H1 (cell line): ENCODE results near the gene PNPLA8. TPM values are rescaled to one million over a fixed set of nuclear protein-coding genes. Genes with fewer than 3 reads are reported as not detected.

Experiments
- CTCF ChIA-PET: fragments of 300-600 bp; sonication (Branson Sonifier 250); formaldehyde crosslinking; loops from one replicate; lab custom pipeline; 2021; ENCODE audit not compliant: partially characterized antibody; lab: Charles Lee
- POLR2A ChIA-PET: fragments of 300-600 bp; sonication (Branson Sonifier 250); formaldehyde crosslinking; loops from one replicate; lab custom pipeline; 2021; ENCODE audit warnings: inconsistent platforms; ENCODE audit not compliant: partially characterized antibody; lab: Charles Lee
- DNase-seq, 2 experiments: peaks; one replicate each; pipeline versions ENCODE4 v3.0.0 to v3.0.0-alpha.2; 2010 to 2022; ENCODE audit warnings: low spot score in 2 of 2, low read depth in 1 of 2, mixed read lengths in 1 of 2
- FAIRE-seq: peaks from 2 replicates; lab custom pipeline; 2011; peaks lifted over from hg19 to GRCh38; lab: Jason Lieb, UNC
- H2AFZ ChIP-seq: 2 replicates; pipeline ENCODE4 v1.8.1; 2012; ENCODE audit warnings: low read length, inconsistent platforms
- H2AK5ac ChIP-seq: 2 replicates; pipeline ENCODE4 v1.6.1; 2013; ENCODE audit warnings: low read depth, low read length
- H2BK120ac ChIP-seq: replicated peaks from 2 replicates; pipeline ENCODE3; 2013; ENCODE audit warnings: low read depth, low read length, inconsistent platforms
- H2BK12ac ChIP-seq: 2 replicates; pipeline ENCODE4 v1.6.1; 2013; ENCODE audit warnings: low read depth, low read length
- H2BK15ac ChIP-seq: 2 replicates; pipeline ENCODE4 v1.6.1; 2013; ENCODE audit warnings: low read length
- H2BK20ac ChIP-seq: 2 replicates; pipeline ENCODE4 v1.6.1; 2013; ENCODE audit warnings: low read length
- H2BK5ac ChIP-seq: 2 replicates; pipeline ENCODE4 v1.6.1; 2013; ENCODE audit warnings: low read depth, low read length
- H3K14ac ChIP-seq: 2 replicates; pipeline ENCODE4 v1.6.1; 2013; ENCODE audit warnings: inconsistent platforms; ENCODE audit not compliant: insufficient read length
- H3K18ac ChIP-seq: 2 replicates; pipeline ENCODE4 v1.6.1; 2013; ENCODE audit warnings: low read length; ENCODE audit errors: extremely low read depth
- H3K23ac ChIP-seq: 2 replicates; pipeline ENCODE4 v1.6.1; 2013; ENCODE audit warnings: inconsistent platforms; ENCODE audit not compliant: insufficient read length
- H3K23me2 ChIP-seq: 2 replicates; pipeline ENCODE4 v1.6.1; 2013; ENCODE audit warnings: low read depth, low read length
- H3K27ac ChIP-seq: 2 replicates; pipeline ENCODE4 v1.6.1; 2011; ENCODE audit warnings: low read depth, low read length, inconsistent platforms
- H3K27me3 ChIP-seq, 4 experiments: replicated peaks in 1 of 4; 1 replicate in 1 of 4; 2 replicates in 3 of 4; pipeline versions ENCODE4 v1.6.1 to v1.8.1; 2011 to 2013; ENCODE audit warnings: low read length in 3 of 4, mild to moderate bottlenecking in 3 of 4, inconsistent platforms in 2 of 4, mixed read lengths in 2 of 4, moderate library complexity in 1 of 4; ENCODE audit not compliant: control insufficient read depth in 3 of 4, insufficient read depth in 3 of 4; ENCODE audit errors: extremely low read depth in 1 of 4
- H3K36me3 ChIP-seq, 4 experiments: 2 replicates each; pipeline versions ENCODE4 v1.6.1 to v1.8.1; 2011 to 2013; ENCODE audit warnings: mild to moderate bottlenecking in 4 of 4, low read length in 3 of 4, moderate library complexity in 2 of 4, control low read depth in 1 of 4, inconsistent platforms in 1 of 4; ENCODE audit not compliant: insufficient read depth in 4 of 4, control insufficient read depth in 2 of 4
- H3K4ac ChIP-seq: replicated peaks from 2 replicates; pipeline ENCODE3; 2013; ENCODE audit warnings: low read length, low read depth, mixed read lengths, inconsistent platforms; ENCODE audit not compliant: insufficient read length
- H3K4me1 ChIP-seq, 4 experiments: replicated peaks in 1 of 4; 1 replicate in 1 of 4; 2 replicates in 3 of 4; pipeline versions ENCODE4 v1.6.1 to v1.8.1; 2011 to 2013; ENCODE audit warnings: low read length in 3 of 4, inconsistent platforms in 2 of 4, mixed read lengths in 1 of 4; ENCODE audit not compliant: insufficient read depth in 4 of 4, control insufficient read depth in 3 of 4
- H3K4me2 ChIP-seq, 2 experiments: 2 replicates each; pipeline versions ENCODE4 v1.6.1 to v1.8.1; 2011 to 2013; ENCODE audit warnings: low read depth in 2 of 2, low read length in 2 of 2, control low read depth in 1 of 2, inconsistent platforms in 1 of 2, mild to moderate bottlenecking in 1 of 2; ENCODE audit not compliant: insufficient read depth in 1 of 2
- H3K4me3 ChIP-seq, 4 experiments: fragments of 200-600, 300-600 bp in 1 of 4; sonication (generic), shearing (Covaris generic), sonication (Bioruptor Twin) in 1 of 4; 2 replicates each; pipeline versions ENCODE4 v1.5.1 to v1.8.1; 2011 to 2016; ENCODE audit warnings: low read length in 4 of 4, low read depth in 3 of 4, control low read depth in 2 of 4, inconsistent platforms in 2 of 4, mild to moderate bottlenecking in 2 of 4, mixed read lengths in 1 of 4, moderate library complexity in 1 of 4; ENCODE audit not compliant: insufficient read depth in 2 of 4; ENCODE audit errors: extremely low read depth in 1 of 4
- H3K56ac ChIP-seq: replicated peaks from 2 replicates; pipeline ENCODE3; 2013; ENCODE audit warnings: low read depth, mild to moderate bottlenecking, mixed read lengths, low read length, inconsistent platforms; ENCODE audit not compliant: insufficient read length
- H3K79me1 ChIP-seq: 2 replicates; pipeline ENCODE4 v1.6.1; 2013; ENCODE audit warnings: low read depth, low read length, control low read depth
- H3K79me2 ChIP-seq, 2 experiments: 2 replicates each; pipeline versions ENCODE4 v1.6.1 to v1.8.1; 2012 to 2013; ENCODE audit warnings: low read length in 2 of 2, mild to moderate bottlenecking in 2 of 2, inconsistent platforms in 1 of 2; ENCODE audit not compliant: insufficient read depth in 2 of 2, control insufficient read depth in 1 of 2
- H3K9ac ChIP-seq, 4 experiments: replicated peaks in 1 of 4; 1 replicate in 1 of 4; 2 replicates in 3 of 4; pipeline versions ENCODE4 v1.6.1 to v1.8.1; 2011 to 2013; ENCODE audit warnings: low read depth in 3 of 4, low read length in 3 of 4, control low read depth in 2 of 4, mild to moderate bottlenecking in 2 of 4, moderate library complexity in 2 of 4, inconsistent platforms in 1 of 4; ENCODE audit errors: extremely low read depth in 1 of 4
- H3K9me3 ChIP-seq, 2 experiments: 2 replicates each; pipeline versions ENCODE4 v1.6.1 to v1.8.1; 2012 to 2013; ENCODE audit warnings: mild to moderate bottlenecking in 2 of 2, moderate library complexity in 2 of 2, control low read depth in 1 of 2, inconsistent platforms in 1 of 2, low read depth in 1 of 2, low read length in 1 of 2, mixed read lengths in 1 of 2; ENCODE audit not compliant: insufficient read depth in 2 of 2
- H4K20me1 ChIP-seq, 2 experiments: replicated peaks in 1 of 2; 2 replicates each; pipeline versions ENCODE3 to v1.8.1; 2011 to 2013; ENCODE audit warnings: inconsistent platforms in 2 of 2, low read length in 2 of 2, mild to moderate bottlenecking in 1 of 2; ENCODE audit not compliant: insufficient read depth in 2 of 2, control insufficient read depth in 1 of 2
- H4K5ac ChIP-seq: 2 replicates; pipeline ENCODE4 v1.6.1; 2013; ENCODE audit warnings: low read length, low read depth, mixed read lengths, inconsistent platforms; ENCODE audit not compliant: insufficient read length
- H4K8ac ChIP-seq: 2 replicates; pipeline ENCODE4 v1.8.0; 2013; ENCODE audit warnings: mild to moderate bottlenecking, moderate library complexity, low read length, inconsistent platforms; ENCODE audit not compliant: insufficient read depth; ENCODE audit errors: extremely low read depth
- H4K91ac ChIP-seq: replicated peaks from 2 replicates; pipeline ENCODE3; 2013; ENCODE audit warnings: low read length, mixed read lengths, inconsistent platforms; ENCODE audit not compliant: insufficient read length
- CHD1 ChIP-seq: IDR thresholded peaks from 2 replicates; pipeline ENCODE4 v1.6.1; 2012; ENCODE audit warnings: low read depth, low read length, improper control_type of control experiment
- CHD2 ChIP-seq: IDR thresholded peaks from 2 replicates; pipeline ENCODE4 v1.6.1; 2012; ENCODE audit warnings: low read length, improper control_type of control experiment
- E2F6 ChIP-seq: IDR thresholded peaks from 2 replicates; pipeline ENCODE4 v1.6.1; 2012; ENCODE audit warnings: inconsistent platforms
- GTF2F1 ChIP-seq: IDR thresholded peaks from 2 replicates; pipeline ENCODE4 v1.6.1; 2012; ENCODE audit warnings: low read depth, low read length, improper control_type of control experiment, borderline replicate concordance
- KDM1A ChIP-seq: fragments of 200-600, 300-600 bp; sonication (generic); IDR thresholded peaks from 2 replicates; pipeline ENCODE4 v1.7.1; 2016; ENCODE audit warnings: mild to moderate bottlenecking, low read length, borderline replicate concordance
- KDM5A ChIP-seq: fragments of 200-600 bp; IDR thresholded peaks from 2 replicates; pipeline ENCODE4 v1.7.1; 2012; ENCODE audit warnings: mild to moderate bottlenecking, low read length, inconsistent platforms, mixed read lengths
- MAFK ChIP-seq: IDR thresholded peaks from 2 replicates; pipeline ENCODE4 v1.6.1; 2012; ENCODE audit warnings: low read depth, mild to moderate bottlenecking, improper control_type of control experiment, low read length
- POLR2A ChIP-seq, 2 experiments: IDR thresholded peaks; 1 replicate in 1 of 2; 2 replicates in 1 of 2; pipeline ENCODE4 v1.6.1; 2011; ENCODE audit warnings: low read depth in 2 of 2, low read length in 2 of 2, mild to moderate bottlenecking in 2 of 2; ENCODE audit errors: control extremely low read depth in 1 of 2
- POU5F1 ChIP-seq: IDR thresholded peaks from 2 replicates; pipeline ENCODE4 v1.6.1; 2011; ENCODE audit warnings: low read depth, mild to moderate bottlenecking, low read length, moderate library complexity
- SIN3A ChIP-seq, 2 experiments: IDR thresholded peaks in 1 of 2; conservative IDR thresholded peaks in 1 of 2; 2 replicates each; pipeline ENCODE4 v1.6.1; 2011 to 2012; ENCODE audit warnings: low read length in 2 of 2, improper control_type of control experiment in 1 of 2, low read depth in 1 of 2, mild to moderate bottlenecking in 1 of 2
- SIRT6 ChIP-seq: IDR thresholded peaks from one replicate; pipeline ENCODE4 v1.7.1; 2012; ENCODE audit warnings: low read length, inconsistent platforms
- SRF ChIP-seq: IDR thresholded peaks from 2 replicates; pipeline ENCODE4 v1.6.1; 2011; ENCODE audit warnings: mild to moderate bottlenecking, low read depth, low read length, moderate library complexity
- TAF1 ChIP-seq: IDR thresholded peaks from 2 replicates; pipeline ENCODE4 v1.6.1; 2011; ENCODE audit warnings: mild to moderate bottlenecking, low read depth, low read length
- WGBS, 2 experiments: shearing (Covaris generic) in 1 of 2; methylation state at CpG; one replicate each; pipeline versions ENCODE4 v1.1.6 to v1.1.7; 2013 to 2015; ENCODE audit warnings: low lambda C conversion rate in 2 of 2, mixed read lengths in 2 of 2, inconsistent platforms in 1 of 2, low coverage in 1 of 2, missing lambda C conversion rate in 1 of 2; ENCODE audit not compliant: insufficient replicate concordance in 2 of 2, insufficient coverage in 1 of 2, insufficient read length in 1 of 2; ENCODE audit errors: extremely low coverage in 1 of 2, missing lambda C conversion rate in 1 of 2; 5-methylcytosine and 5-hydroxymethylcytosine counted together
- polyA plus RNA-seq, 7 experiments: library from polyadenylated mRNA; depleted of rRNA in 3 of 7; stranded (reverse) in 5 of 7; unstranded in 2 of 7; fragments of >200 nt in 5 of 7; fragments of 200-250 nt in 2 of 7; gene quantifications; 1 replicate in 5 of 7; 2 replicates in 1 of 7; 4 replicates in 1 of 7; pipeline versions ENCODE4 v1.2.1 to v1.2.3, GENCODE V29; 2011 to 2013; ENCODE audit warnings: missing spikeins in 2 of 7, mixed read lengths in 2 of 7
- total RNA-seq: library from RNA; stranded (reverse); fragmentation: NEBNext Ultra II Directional; extraction: Animal tissue kit (Norgen Biotek cat#: 25700); gene quantifications from 2 replicates; pipeline ENCODE4 v1.2.1, GENCODE V29; 2021

The PNPLA8 gene
- total and polyA plus RNA-seq, 2 of the 8 experiments (the other 6 are each of a cell fraction or from before 2014, with no cell fraction given): 3.8 to 11.2 TPM

GRCh38 chr7:108424013-108424412, 101.9 kb downstream of the PNPLA8 start:
- ChIA-PET POLR2A (no interaction called here), CTCF (interaction anchor here (0.7 to 2.1 kb wide), 7 partner anchors 10 to 1050 kb away, joined by 3 to 5 read pairs (median 3); no protein-coding TSS in a partner anchor)
- no peak for DNase-seq
- H2BK12ac ChIP-seq: no peak overlapping the region
- H3K56ac ChIP-seq: no peak overlapping the region
- no peak overlapping the region for H2AK5ac ChIP-seq
- H3K14ac ChIP-seq: no peak overlapping the region
- no peak overlapping the region for H3K4me3 ChIP-seq
- H3K23me2 ChIP-seq: no peaks in the 10 kb centered on the region; the same call in 1 of the 2 replicates
- TF ChIP-seq SRF (no peak), CHD1 (no peak), KDM1A (no peak), SIRT6 (no peak), CHD2 (no peak), POU5F1 (no peak), POLR2A (IDR thresholded peaks at IDR 0.05; ENCODE audit: control extremely low read depth in 1 of 2, low read depth in 2 of 2, low read length in 2 of 2) (no peak), TAF1 (no peak), MAFK (no peak), SIN3A (conservative IDR thresholded peaks at IDR 0.05 in 1 of 2, IDR thresholded peaks at IDR 0.05 in 1 of 2; ENCODE audit: low read depth in 1 of 2, low read length in 2 of 2) (no peak), KDM5A (no peak), E2F6 (no peak), GTF2F1 (no peak)
- WGBS, 2 experiments: 87% methylated on average over 4 of the region's 4 CpGs; no CpG with 5 or more reads in 1 of the 2 experiments
- no peak overlapping the region for H3K27ac ChIP-seq
- no peak overlapping the region for H4K5ac ChIP-seq
- H3K4me1 ChIP-seq: peaks cover 0 to 3% (median 0%) of the 10 kb centered on the region in 4 experiments; a peak in 1 of 7 replicates
- H3K27me3 ChIP-seq: no peaks in the 10 kb centered on the region
- H4K20me1 ChIP-seq: no peaks in the 10 kb centered on the region
- no peak overlapping the region for H2BK20ac ChIP-seq
- H3K4me2 ChIP-seq: no peak overlapping the region
- H3K18ac ChIP-seq: no peak overlapping the region
- no peak overlapping the region for H2BK120ac ChIP-seq
- H4K91ac ChIP-seq: no peak overlapping the region
- no peak for FAIRE-seq
- no peaks in the 10 kb centered on the region for H3K79me2 ChIP-seq
- H2AFZ ChIP-seq: no peak overlapping the region
- no peaks in the 10 kb centered on the region for H3K9me3 ChIP-seq
- H3K9ac ChIP-seq: no peak overlapping the region
- H3K36me3 ChIP-seq: no peaks in the 10 kb centered on the region
- H2BK15ac ChIP-seq: no peak overlapping the region
- H3K4ac ChIP-seq: no peak overlapping the region
- H3K23ac ChIP-seq: no peak overlapping the region
- no peaks in the 10 kb centered on the region for H3K79me1 ChIP-seq
- no peak overlapping the region for H2BK5ac ChIP-seq
- no peak overlapping the region for H4K8ac ChIP-seq
